ENCODE measurements around the gene OPN5. TPM values are rescaled to one million over a fixed set of nuclear protein-coding genes. Genes with fewer than 3 reads are reported as not detected.

The OPN5 gene
- total RNA-seq, 1 donor from 2014 or later, result not detected

DNA sequence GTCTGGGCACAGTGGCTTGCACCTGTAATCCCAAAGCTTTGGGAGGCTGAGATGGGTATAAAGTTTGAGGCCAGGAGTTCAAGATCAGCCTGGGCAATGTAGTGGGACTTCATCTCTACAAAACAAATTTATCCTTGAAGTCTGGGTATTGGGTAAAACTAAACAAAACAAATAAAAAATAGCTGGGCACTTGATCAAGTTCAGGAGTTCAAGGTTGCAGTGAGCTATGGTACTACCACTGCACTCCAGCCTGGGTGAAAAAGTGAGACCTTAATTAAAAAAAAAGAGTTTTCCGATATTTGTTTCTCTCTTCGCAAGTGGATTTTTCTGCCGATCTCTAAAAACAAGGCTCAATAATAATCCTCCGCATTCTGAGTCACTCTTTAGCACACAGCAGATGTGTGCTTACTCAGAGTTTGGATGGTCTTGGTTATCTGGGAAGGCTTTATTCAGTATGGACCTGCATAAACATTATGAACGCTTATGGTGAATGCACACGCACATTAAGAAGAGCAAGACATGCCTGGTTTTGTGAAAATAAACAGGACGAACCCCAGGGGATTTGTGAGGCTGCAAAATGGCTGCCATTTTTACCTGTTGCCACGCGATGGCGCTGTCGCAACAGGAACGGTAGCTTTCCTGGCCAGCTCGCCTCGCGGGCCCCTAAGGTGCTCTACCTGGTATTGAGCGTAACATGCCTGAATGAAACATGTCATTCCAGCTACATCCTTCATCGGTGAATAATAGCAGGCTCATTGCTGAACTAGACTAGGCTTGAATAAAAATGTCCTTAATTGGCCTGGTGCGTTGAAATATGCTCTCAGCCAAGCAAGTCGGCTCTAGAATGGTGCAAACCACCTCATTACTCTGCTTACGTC is 6.0 kb downstream of the OPN5 start:
- TF ChIP-seq, protein P1, sequence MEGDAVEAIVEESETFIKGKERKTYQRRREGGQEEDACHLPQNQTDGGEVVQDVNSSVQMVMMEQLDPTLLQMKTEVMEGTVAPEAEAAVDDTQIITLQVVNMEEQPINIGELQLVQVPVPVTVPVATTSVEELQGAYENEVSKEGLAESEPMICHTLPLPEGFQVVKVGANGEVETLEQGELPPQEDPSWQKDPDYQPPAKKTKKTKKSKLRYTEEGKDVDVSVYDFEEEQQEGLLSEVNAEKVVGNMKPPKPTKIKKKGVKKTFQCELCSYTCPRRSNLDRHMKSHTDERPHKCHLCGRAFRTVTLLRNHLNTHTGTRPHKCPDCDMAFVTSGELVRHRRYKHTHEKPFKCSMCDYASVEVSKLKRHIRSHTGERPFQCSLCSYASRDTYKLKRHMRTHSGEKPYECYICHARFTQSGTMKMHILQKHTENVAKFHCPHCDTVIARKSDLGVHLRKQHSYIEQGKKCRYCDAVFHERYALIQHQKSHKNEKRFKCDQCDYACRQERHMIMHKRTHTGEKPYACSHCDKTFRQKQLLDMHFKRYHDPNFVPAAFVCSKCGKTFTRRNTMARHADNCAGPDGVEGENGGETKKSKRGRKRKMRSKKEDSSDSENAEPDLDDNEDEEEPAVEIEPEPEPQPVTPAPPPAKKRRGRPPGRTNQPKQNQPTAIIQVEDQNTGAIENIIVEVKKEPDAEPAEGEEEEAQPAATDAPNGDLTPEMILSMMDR (IDR thresholded peaks at IDR 0.05), result no peak
- DNase-seq (peak; percentile 22), ATAC-seq (ENCODE audit: low read depth) (peak; percentile 34)
- Mint-ChIP-seq H3K27me3 (peaks cover 24% of the 10 kb centered on the region), H3K4me3 (no peak overlapping the region), H3K27ac (no peak overlapping the region), H3K36me3 (ENCODE audit: low read depth) (no peaks in the 10 kb centered on the region), H3K9me3 (no peaks in the 10 kb centered on the region), H3K4me1 (no peaks in the 10 kb centered on the region)
- intact Hi-C loops (cut with micrococcal nuclease), result loop anchor here (1.0 kb wide), 1 partner anchor 1622 kb away; no protein-coding TSS in a partner anchor
- CTCF ChIA-PET, result interaction anchor here (0.6 to 3.0 kb wide), 5 partner anchors 9 to 1622 kb away, joined by 3 to 9 read pairs (median 5); no protein-coding TSS in a partner anchor
- POLR2A ChIA-PET, result no interaction called here

DNA sequence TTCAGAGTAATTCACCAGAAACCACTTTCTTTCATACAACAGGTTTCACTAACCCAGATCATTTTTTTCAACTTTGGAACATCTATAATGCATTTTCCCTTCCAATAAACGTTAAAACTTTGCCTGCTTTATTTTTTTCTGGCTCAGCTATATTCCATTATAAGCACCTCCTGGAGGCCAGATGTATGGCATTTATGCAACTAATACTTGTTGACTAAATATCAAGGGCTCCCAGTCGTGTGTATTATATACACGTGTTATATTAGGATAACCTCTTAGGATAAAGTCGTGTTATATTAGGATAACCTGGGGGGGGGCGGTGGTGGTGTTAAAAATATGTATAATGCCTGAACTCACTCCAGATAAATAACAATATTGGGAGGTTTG is 6.7 kb downstream of the OPN5 start:
- TF ChIP-seq, protein P1 (IDR thresholded peaks at IDR 0.05), result no peak
- Mint-ChIP-seq H3K4me1 (no peaks in the 10 kb centered on the region), H3K27me3 (peaks cover 24% of the 10 kb centered on the region), H3K9me3 (no peaks in the 10 kb centered on the region), H3K27ac (no peak overlapping the region), H3K4me3 (no peak overlapping the region), H3K36me3 (ENCODE audit: low read depth) (no peaks in the 10 kb centered on the region)
- ATAC-seq (ENCODE audit: low read depth) (no peak), DNase-seq (no peak)
- POLR2A ChIA-PET, result no interaction called here
- CTCF ChIA-PET, result interaction anchor here (0.6 to 3.0 kb wide), 4 partner anchors 9 to 1621 kb away, joined by 4 to 9 read pairs (median 6); no protein-coding TSS in a partner anchor
- intact Hi-C loops (cut with micrococcal nuclease), result loop anchor here (1.0 kb wide), 1 partner anchor 1622 kb away; no protein-coding TSS in a partner anchor

DNA sequence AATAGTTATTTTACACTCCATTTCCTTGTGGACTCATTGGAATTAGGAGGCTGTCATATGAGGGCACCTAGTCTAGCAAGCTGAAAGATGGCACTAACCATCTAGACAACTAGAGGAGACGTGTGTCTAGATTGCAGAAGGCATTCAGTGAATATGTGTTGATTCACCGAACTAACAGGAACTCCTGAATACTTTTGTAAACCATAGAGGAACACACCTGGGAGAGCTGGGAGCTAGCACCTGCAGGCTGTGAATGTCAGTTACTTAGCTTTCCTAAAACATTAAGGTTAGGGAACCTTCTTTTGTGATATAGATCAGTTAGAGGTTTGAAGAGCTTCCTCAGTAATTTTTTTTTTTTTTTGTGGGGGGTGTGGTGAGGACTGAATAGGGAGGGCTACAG is 7.7 kb downstream of the OPN5 start:
- Mint-ChIP-seq H3K27ac (no peak overlapping the region), H3K36me3 (ENCODE audit: low read depth) (no peaks in the 10 kb centered on the region)
- POLR2A ChIA-PET, result no interaction called here

DNA sequence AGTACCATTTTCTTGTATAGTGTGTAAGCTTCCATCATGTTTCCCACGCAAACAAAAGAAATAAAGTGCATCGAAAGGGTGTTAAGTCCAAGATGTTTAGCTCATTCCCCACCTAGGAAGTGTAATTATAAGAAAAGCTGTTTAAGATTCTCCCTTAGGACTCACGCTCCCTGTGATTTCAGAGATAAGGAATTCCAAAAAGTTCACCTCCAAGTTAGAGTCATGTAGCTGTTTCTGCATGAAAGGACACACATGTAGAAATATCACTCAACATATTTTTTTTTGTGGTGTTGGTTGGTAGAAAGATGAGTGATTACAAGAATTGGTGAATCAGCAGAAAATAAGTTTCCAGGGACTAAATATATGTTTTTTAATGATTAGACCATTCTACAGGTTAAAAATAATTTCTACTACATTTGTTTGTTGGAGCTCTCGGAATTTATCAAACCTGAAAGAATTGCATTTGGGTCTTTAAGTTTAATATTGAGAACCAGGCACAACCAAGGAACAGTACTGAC is 10.4 kb downstream of the OPN5 start:
- H3K27ac Mint-ChIP-seq, result no peak overlapping the region

More for the DNA sequence above, 7.7 kb downstream of the OPN5 start:
- CTCF ChIA-PET, result interaction anchor here (1.7 kb wide), 1 partner anchor 9 kb away, joined by 8 read pairs; no protein-coding TSS in a partner anchor
- TF ChIP-seq, protein P1 (IDR thresholded peaks at IDR 0.05), result no peak
- ATAC-seq (ENCODE audit: low read depth), result no peak
- Mint-ChIP-seq H3K4me1 (no peaks in the 10 kb centered on the region), H3K27me3 (peaks cover 22% of the 10 kb centered on the region), H3K9me3 (no peaks in the 10 kb centered on the region), H3K4me3 (no peak overlapping the region)
- DNase-seq, result no peak
- intact Hi-C loops (cut with micrococcal nuclease), result no loop called here

More for the DNA sequence above, 10.4 kb downstream of the OPN5 start:
- DNase-seq (no peak), ATAC-seq (ENCODE audit: low read depth) (no peak)
- CTCF ChIA-PET, result interaction anchor here (0.5 kb wide), 1 partner anchor 44 kb away, joined by 8 read pairs; no protein-coding TSS in a partner anchor
- Mint-ChIP-seq H3K4me1 (no peaks in the 10 kb centered on the region), H3K4me3 (no peak overlapping the region), H3K27me3 (peaks cover 13% of the 10 kb centered on the region), H3K9me3 (no peaks in the 10 kb centered on the region), H3K36me3 (ENCODE audit: low read depth) (no peaks in the 10 kb centered on the region)
- TF ChIP-seq, protein P1 (IDR thresholded peaks at IDR 0.05), result no peak
- intact Hi-C loops (cut with micrococcal nuclease), result no loop called here
- POLR2A ChIA-PET, result no interaction called here

Data from activated B cell treated with CpG ODN at 0.5 μM for 24 hours (primary cell).